Jurkat, Clone E6-1 (cell line): ENCODE data around the gene SSBP4.

ENCODE experiments used
- DNase-seq: peaks from one replicate; pipeline ENCODE4 v3.0.0-alpha.2; 2011; ENCODE audit warnings: low read depth, low spot score
- H3K4me3 ChIP-seq: 2 replicates; pipeline ENCODE4 v1.5.1; 2011; ENCODE audit warnings: mild to moderate bottlenecking, low read length, control low read depth, moderate library complexity

SSBP4 gene

GRCh38 chr19:18440415-18440877, 21.2 kb downstream of the SSBP4 start:
- DNase-seq, result no peak

DNA sequence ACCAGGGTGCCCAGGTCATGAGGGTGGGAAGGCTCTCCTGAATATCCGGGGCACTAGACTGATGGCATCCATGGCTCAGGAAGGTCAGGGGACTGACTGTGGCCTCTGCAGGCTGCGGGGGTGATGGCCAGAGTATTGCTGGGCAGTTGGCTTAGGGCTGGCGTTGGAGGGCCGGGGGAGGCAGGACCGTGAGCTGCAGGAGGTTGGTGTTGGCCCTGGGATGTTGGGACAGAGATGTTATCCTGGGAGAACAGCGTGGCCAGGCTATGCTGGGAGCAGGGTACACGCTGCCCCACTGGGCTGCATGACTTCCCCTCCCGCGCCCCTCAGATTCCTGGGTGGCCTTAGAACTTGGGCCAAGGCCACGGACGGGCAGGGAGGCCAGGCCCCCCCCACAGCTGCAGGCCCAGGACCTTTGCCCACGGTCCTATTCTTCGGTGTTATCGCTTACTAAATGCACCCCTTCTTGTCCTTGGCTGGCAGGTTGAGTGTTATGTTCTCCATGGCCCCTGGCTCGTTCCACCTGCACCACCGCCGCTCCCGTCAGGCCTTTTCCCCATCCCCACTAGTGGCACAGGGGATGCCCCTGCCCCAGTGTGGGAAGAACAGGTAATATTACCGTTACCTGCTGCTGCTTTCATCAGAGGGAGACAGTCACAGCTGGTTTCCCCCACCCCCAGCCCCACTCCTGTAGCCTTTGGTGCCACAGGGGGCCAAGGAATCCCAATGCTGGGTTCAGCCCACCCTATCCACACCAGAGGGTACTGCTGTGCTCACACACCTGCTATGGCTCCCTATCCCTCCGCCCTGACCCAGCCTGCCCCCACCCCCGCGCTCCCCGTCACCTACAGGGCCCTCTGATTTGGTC, 22.0 kb downstream of the SSBP4 start:
- no peak for DNase-seq
- H3K4me3 ChIP-seq, result no peak overlapping the region

More at GRCh38 chr19:18440415-18440877, 21.2 kb downstream of the SSBP4 start:
- no peak overlapping the region for H3K4me3 ChIP-seq

- no peak overlapping the region for H3K4me3 ChIP-seq
- no peak for DNase-seq
Measured at GRCh38 chr19:18441804-18442788, 22.9 kb downstream of the SSBP4 start.

DNA sequence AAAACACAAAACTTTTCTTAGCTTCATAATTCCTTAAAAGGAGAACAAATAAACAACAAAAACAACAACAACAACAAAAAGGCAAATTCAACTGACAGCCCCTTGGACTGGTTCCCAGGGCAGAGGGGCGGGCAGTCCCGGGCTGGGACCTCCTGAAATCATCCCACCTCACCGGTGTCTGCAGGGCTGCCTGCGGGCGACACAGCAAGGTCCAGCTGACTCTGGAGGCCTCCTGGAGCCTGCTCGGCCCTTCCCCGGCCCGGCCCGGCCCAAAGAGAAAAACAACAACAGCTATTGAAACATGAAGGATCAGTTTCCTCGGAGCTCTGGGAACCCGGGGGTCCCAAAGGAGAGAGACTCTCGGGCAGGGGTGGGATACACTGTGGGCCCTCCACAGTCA, 23.7 kb downstream of the SSBP4 start:
- DNase-seq, result no peak
- no peak overlapping the region for H3K4me3 ChIP-seq

GRCh38 chr19:18443406-18443805, 24.2 kb downstream of the SSBP4 start:
- H3K4me3 ChIP-seq, result no peak overlapping the region
- DNase-seq, result no peak

DNA sequence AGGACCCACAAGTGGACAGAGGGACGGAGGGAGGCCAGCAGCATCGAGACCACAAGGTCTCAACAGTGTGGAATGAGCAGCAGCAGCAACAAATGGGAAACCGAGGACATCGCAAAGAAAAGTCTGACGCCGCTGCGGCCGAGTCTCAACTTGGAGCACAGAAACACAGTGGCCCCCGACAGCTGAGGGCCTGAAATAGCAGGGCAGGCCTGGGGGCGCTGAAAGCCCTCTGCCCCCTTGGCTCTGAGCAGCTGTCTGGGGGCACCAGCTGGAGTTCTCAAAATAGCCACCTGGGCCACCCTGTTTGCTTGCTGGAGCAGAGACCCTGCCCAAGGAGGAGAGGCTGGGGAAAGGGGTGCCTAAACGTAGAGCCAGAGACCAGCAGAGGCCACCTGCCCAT, 24.6 kb downstream of the SSBP4 start:
- DNase-seq, result no peak
- no peak overlapping the region for H3K4me3 ChIP-seq

- DNase-seq, result no peak
- no peak overlapping the region for H3K4me3 ChIP-seq
Measured at GRCh38 chr19:18444513-18444912, 25.3 kb downstream of the SSBP4 start.

GRCh38 chr19:18445262-18445948, 26.2 kb downstream of the SSBP4 start:
- no peak overlapping the region for H3K4me3 ChIP-seq
- no peak for DNase-seq

DNA sequence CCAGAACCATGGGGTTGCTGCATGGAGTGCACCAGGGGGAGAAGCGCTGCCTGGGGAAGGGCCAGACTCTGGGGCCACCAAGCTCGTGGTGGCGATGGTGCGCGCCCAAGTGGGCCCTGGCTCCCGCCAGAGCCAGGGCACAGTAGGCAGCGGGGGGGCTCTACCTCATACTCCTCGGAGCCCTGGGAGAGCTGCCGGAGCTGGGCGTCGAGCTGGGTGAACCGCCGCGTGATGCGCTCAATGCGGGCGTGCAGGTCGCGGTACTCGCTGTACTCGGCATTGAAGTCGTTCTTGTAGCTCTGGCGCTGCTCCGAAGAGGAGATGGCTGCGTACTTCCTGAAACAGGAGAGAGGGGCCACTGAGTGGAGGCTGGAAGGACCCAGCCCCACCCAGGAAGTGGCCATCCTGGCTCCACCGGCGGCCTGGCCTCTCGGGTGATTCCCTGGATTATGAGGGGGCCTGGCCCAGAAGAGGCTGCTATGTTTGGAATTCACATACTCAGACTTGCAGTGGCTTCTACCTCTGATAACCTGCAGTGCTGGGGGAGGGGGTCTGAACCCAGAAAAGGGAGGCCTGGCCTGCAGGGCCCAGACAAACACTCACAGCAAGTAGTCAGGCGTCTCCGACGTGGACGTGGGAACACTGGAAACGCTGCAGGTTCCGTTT, 27.1 kb downstream of the SSBP4 start:
- H3K4me3 ChIP-seq, result no peak overlapping the region
- DNase-seq, result no peak

- no peak for DNase-seq
- H3K4me3 ChIP-seq, result no peak overlapping the region
Measured at GRCh38 chr19:18446811-18447359, 27.7 kb downstream of the SSBP4 start.

- DNase-seq, result no peak
Measured at GRCh38 chr19:18449552-18449951, 30.4 kb downstream of the SSBP4 start.

GRCh38 chr19:18450021-18450930, 31.1 kb downstream of the SSBP4 start:
- H3K4me3 ChIP-seq, result no peak overlapping the region
- no peak for DNase-seq

More at GRCh38 chr19:18449552-18449951, 30.4 kb downstream of the SSBP4 start:
- H3K4me3 ChIP-seq, result no peak overlapping the region

DNA sequence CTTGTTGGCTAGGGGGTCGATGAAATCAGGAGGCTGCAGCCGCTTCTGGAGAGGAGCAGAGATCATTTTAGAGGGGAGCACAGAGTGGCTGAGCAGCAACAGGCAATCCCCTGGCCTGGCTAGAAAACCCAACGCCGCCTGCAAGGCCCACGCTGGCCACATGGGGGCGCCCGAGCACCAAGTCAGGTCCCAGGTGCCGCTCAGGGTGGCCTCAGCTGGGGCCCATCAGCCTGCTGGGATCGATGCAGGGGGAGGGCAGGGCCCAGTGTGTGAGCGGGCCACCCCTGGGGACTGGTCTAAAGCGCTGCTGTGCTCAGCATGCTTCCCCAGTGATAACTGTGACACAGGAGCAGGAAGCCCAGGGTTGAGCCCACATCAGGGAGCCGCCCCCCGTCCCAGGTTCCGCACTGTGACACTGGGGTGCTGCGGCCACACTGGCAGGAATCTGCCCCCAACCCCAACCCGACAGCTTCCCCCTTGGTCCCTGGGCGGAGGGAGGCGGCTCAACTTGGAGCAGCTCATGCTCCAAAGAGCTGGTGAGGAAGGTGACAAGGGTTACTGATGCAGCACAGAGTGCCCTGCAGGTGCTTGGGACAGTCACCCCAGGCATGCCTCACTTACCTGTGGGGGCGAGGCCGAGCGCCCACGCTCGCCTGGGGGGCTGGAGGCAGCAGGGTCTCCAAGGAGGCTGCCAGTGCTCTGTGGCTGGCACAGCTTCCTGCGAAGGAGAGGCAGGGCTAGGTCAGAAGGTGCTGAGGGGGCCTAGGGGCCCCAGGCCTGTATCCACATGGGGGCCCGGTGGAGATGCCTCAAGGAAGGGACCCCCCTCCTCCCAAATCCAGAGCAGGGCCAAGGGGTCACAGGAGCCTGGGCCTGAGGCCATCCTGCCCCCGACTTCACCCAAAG, 32.0 kb downstream of the SSBP4 start:
- H3K4me3 ChIP-seq, result no peak overlapping the region
- peak; percentile 42 for DNase-seq

GRCh38 chr19:18452386-18452785, 33.2 kb downstream of the SSBP4 start:
- no peak overlapping the region for H3K4me3 ChIP-seq
- no peak for DNase-seq

DNA sequence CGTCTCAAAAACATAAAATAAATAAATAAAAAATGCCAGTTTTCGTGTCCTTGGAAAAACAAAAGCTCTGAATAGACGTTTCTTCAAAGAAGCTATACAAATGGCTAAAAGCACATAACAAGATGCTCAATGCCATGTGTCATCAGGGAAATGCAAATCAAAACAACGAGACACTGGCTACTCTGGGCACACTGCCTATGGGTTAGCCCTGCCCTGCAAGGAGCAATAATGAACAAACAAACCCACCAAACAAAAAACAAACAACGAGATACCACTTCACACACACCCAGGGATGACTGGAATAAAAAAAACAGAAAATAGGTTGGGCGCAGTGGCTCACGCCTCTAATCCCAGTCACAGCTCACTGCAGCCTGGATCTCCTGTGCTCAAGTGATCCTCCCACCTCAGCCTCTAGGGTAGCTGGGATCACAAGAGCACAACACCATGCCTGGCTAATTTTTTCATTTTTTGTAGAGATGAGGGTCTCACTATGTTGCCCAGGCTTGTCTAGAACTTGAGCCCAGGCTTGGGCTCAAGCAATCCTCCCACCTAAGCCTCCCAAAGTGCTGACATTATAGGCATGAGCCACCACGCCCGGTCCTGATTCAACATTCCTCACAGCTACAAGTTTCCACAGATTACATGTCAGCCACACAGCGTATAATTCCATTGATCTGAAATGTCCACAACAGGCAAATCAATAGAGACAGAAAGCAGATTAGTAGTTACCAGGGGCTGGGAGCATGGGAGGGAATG, 34.2 kb downstream of the SSBP4 start:
- no peak overlapping the region for H3K4me3 ChIP-seq
- no peak for DNase-seq

GRCh38 chr19:18456279-18456678, 37.1 kb downstream of the SSBP4 start:
- DNase-seq, result no peak
- no peak overlapping the region for H3K4me3 ChIP-seq
